Right atrium auricular region (tissue), 2 donors: Measurements from ENCODE around the gene PSMG1. TPM values are rescaled to one million over a fixed set of nuclear protein-coding genes. Genes with fewer than 3 reads are reported as not detected.

Experiments used
- DNase-seq: peaks from one replicate; pipeline ENCODE4 v3.0.0-alpha.2; 2019; ENCODE audit warnings: low spot score
- H3K27ac ChIP-seq, 2 donors: fragments of 200-600 bp; sonication (generic); 1 replicate in 1 of 2; 2 replicates in 1 of 2; pipeline ENCODE4 v1.5.1; 2016 to 2019
- H3K27me3 ChIP-seq, 2 donors: fragments of 200-600 bp; sonication (generic); one replicate each; pipeline versions ENCODE4 v1.5.1 to v1.6.0; 2017 to 2019
- H3K36me3 ChIP-seq: fragments of 200-600 bp; sonication (generic); one replicate; pipeline ENCODE4 v1.5.1; 2016
- H3K4me1 ChIP-seq, 2 donors: fragments of 200-600 bp; sonication (generic); one replicate each; pipeline versions ENCODE4 v1.5.1 to v1.6.0; 2017 to 2019
- H3K4me3 ChIP-seq, 2 donors: fragments of 200-600 bp; sonication (generic); 1 replicate in 1 of 2; 2 replicates in 1 of 2; pipeline ENCODE4 v1.5.1; 2017 to 2019; ENCODE audit warnings: mild to moderate bottlenecking in 1 of 2, moderate library complexity in 1 of 2
- H3K9me3 ChIP-seq, 2 donors: fragments of 200-600 bp; sonication (generic); one replicate each; pipeline ENCODE4 v1.5.1; 2019
- CTCF ChIP-seq, 2 donors: fragments of 200-600 bp; sonication (generic); IDR thresholded peaks; one replicate each; pipeline ENCODE4 v1.5.1; 2019; ENCODE audit warnings: antibody characterized with exemption in 2 of 2
- total RNA-seq, 2 donors: library from RNA; depleted of rRNA; stranded (reverse); fragments of >200 nt; gene quantifications; one replicate each; pipeline ENCODE4 v1.1.0, GENCODE V29; 2016

PSMG1 gene
- total RNA-seq, 2 donors from 2014 or later = 15.5 to 24.4 TPM

- TF ChIP-seq CTCF (IDR thresholded peaks at IDR 0.05) = peak; percentile 34 to 77
- Histone ChIP-seq H3K36me3 (no peaks in the 10 kb centered on the region), H3K4me3 (no peak overlapping the region), H3K27me3 (no peaks in the 10 kb centered on the region), H3K9me3 (peaks cover 0 to 15% of the 10 kb centered on the region in 2 donors), H3K4me1 (peaks cover 0 to 17% of the 10 kb centered on the region in 2 donors), H3K27ac (no peak overlapping the region)
- DNase-seq = peak; percentile 67
These were observed 57.3 kb downstream of the PSMG1 start for GRCh38 chr21:39125752-39126485.

Other genes with a start within 250 kb of the PSMG1 start
- 10 to 100 TPM; 40.6 TPM for gene BRWD1, start 130.2 kb upstream of the PSMG1 start, total RNA-seq
- 10 to 100 TPM; 37.1 to 39.6 TPM for gene HMGN1, start 165.6 kb upstream of the PSMG1 start, total RNA-seq